BLaER1 (cell line): ENCODE results near the gene ATL3.
"Not testable (repeated sequence)": the region's sequence is repeated elsewhere in the genome, so short reads cannot be mapped to it uniquely, and the experiment has no call there.

Experiments used
- H3K27ac ChIP-seq: shearing (Covaris generic); formaldehyde crosslinking; 2 replicates; pipeline ENCODE4 v1.8.1; 2022
- H3K27me3 ChIP-seq: shearing (Covaris generic); formaldehyde crosslinking; 2 replicates; pipeline ENCODE4 v1.8.1; 2022
- H3K36me3 ChIP-seq: shearing (Covaris generic); formaldehyde crosslinking; 2 replicates; pipeline ENCODE4 v1.8.1; 2022
- H3K4me1 ChIP-seq: shearing (Covaris generic); formaldehyde crosslinking; 2 replicates; pipeline ENCODE4 v1.8.1; 2022
- H3K4me2 ChIP-seq: shearing (Covaris generic); formaldehyde crosslinking; 2 replicates; pipeline ENCODE4 v1.8.1; 2022
- H3K4me3 ChIP-seq: shearing (Covaris generic); formaldehyde crosslinking; 2 replicates; pipeline ENCODE4 v1.8.1; 2022
- H3K9ac ChIP-seq: shearing (Covaris generic); formaldehyde crosslinking; 2 replicates; pipeline ENCODE4 v1.8.1; 2022
- H3K9me3 ChIP-seq: shearing (Covaris generic); formaldehyde crosslinking; 2 replicates; pipeline ENCODE4 v1.8.1; 2022
- H4K20me1 ChIP-seq: shearing (Covaris generic); formaldehyde crosslinking; 2 replicates; pipeline ENCODE4 v1.8.1; 2022
- Cebpa-rat ChIP-seq: shearing (Covaris generic); IDR thresholded peaks from 2 replicates; pipeline ENCODE4 v1.8.1; 2022

ATL3 gene

DNA sequence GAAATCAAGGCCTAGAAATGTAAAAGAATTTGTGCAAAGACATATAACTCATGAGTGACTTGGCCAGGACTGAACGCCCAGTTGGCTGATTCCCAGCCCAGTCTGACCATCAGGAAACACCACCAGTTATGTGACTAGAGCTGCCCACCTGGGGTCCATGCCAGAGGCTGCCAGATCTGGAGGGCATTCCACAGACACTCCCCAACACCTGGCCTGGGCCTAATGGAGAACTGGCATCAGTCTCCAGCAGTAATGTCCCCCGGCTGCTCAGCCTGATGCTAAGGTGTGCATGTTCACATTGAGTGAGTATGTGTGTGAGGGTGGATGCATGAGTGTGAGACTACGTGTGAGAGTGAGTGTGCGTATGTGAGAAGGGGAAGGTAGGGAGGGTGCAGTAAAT is 72.6 kb downstream of the ATL3 start:
- H3K4me3 ChIP-seq = no peak overlapping the region
- no peak overlapping the region for H3K9ac ChIP-seq
- no peaks in the 10 kb centered on the region for H3K27me3 ChIP-seq
- H3K36me3 ChIP-seq = no peaks in the 10 kb centered on the region
- H3K4me2 ChIP-seq = no peak overlapping the region
- no peaks in the 10 kb centered on the region for H4K20me1 ChIP-seq
- H3K27ac ChIP-seq = no peak overlapping the region
- H3K9me3 ChIP-seq = no peaks in the 10 kb centered on the region
- no peak for TF ChIP-seq Cebpa-rat
- H3K4me1 ChIP-seq = 0 out of 2 replicates have a peak, but pooled peaks cover 5% of the 10 kb centered on the region

DNA sequence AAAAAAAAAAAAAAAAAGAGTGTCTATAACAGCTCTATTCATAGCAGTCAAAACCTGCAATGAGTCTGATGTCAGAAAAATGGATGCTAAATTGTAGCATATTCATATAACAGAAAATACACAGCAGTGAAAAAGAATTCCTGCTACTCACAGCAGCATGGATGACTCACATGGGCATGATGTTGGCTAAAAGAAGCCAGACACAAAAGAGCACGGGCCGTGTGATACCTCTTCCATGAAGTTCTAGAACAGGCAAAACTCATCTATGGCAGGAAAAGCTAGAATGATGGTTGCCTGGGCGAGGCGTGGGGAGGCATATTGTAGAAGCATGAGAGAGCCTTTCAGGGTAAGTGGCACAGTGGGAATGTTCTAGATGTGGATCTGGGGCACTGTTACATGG is 75.9 kb downstream of the ATL3 start:
- Histone ChIP-seq H3K4me1 (no peaks in the 10 kb centered on the region), H3K4me2 (no peak overlapping the region), H3K27me3 (no peaks in the 10 kb centered on the region), H4K20me1 (no peaks in the 10 kb centered on the region), H3K9ac (no peak overlapping the region), H3K27ac (no peak overlapping the region), H3K36me3 (no peaks in the 10 kb centered on the region), H3K9me3 (no peaks in the 10 kb centered on the region), H3K4me3 (no peak overlapping the region)
- TF ChIP-seq Cebpa-rat = no peak

DNA sequence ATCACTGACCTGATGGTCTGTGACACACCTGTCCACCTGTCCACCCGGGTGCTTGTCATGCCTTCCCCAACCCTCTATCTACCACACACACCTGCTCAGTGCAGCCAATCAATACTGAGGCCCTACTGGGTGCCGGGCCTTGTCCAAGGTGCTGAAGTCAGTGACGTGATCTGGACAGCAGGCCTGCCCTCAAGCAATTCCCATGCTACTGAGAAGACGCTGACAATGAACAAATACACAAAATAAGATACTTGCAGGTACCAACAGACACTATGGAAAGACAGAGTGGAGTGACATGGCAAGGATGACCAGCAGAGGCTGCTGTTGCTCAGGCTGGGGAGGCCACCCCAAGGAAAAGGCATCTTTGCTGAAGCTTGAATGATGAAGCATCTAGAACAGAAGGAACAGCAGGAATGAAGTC is 78.2 kb downstream of the ATL3 start:
- Histone ChIP-seq H3K4me3 (no peak overlapping the region), H3K27ac (no peak overlapping the region), H3K9me3 (no peaks in the 10 kb centered on the region), H3K27me3 (no peaks in the 10 kb centered on the region), H3K36me3 (no peaks in the 10 kb centered on the region), H3K4me1 (no peaks in the 10 kb centered on the region), H3K9ac (no peak overlapping the region), H3K4me2 (no peak overlapping the region), H4K20me1 (no peaks in the 10 kb centered on the region)
- no peak for TF ChIP-seq Cebpa-rat

DNA sequence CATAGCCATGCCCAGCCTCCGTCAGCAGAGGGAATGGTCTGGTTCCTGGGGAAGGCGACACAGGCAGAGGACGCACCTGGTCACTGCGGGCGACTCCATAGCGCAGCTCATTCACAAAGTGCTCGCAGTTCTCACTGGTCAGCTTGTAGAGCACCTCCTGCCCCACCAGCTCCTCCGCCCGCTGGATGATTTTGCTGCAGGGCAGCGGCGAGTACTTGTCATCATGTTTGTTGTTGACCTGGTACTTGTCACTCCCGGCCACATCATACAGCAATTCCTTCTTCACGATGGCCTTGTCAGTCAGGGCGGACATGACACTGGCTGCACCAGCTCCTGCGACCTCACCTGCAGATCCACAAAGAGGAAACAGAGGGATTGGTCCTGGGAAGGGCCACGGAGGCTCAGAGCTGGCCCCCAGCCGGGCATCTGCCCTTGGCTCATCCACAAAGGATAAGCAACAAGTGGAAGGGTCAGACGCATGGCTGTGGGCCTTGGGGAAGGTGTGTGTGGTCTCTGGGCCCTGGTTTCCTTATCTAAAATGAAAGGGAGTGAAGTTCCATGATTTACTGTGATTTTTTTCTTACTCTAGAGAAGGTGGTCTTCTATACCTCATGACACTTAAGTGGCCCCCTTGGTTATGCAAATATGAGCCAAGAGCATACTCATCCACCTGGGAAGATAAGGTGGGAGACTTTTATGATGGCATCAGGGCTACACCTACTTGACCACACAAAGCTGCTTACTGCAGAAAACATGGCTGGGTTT is 81.0 kb downstream of the ATL3 start:
- Histone ChIP-seq H3K9me3 (no peaks in the 10 kb centered on the region), H3K36me3 (no peaks in the 10 kb centered on the region), H3K27me3 (no peaks in the 10 kb centered on the region), H3K9ac (no peak overlapping the region), H3K4me3 (no peak overlapping the region), H3K27ac (no peak overlapping the region), H4K20me1 (no peaks in the 10 kb centered on the region), H3K4me2 (no peak overlapping the region), H3K4me1 (no peaks in the 10 kb centered on the region)
- no peak for TF ChIP-seq Cebpa-rat

DNA sequence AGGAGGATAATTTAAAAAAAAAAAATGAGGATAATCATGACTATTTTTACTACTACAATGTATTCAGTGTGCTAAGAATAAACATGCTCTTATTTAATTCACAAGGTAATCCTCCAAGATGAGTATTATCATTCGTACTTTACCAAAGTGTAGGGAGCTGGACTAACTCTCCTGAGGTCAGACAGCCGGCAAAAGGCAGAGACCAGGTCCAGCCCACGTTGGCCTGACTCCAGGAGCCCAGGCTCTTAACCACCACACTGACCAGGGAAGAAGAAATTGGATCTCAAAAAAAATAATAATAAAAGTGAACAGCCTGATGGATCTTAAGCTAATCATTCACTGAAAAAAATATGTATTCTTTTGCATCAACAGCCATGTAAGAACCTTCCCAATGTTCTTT is 82.2 kb downstream of the ATL3 start:
- Histone ChIP-seq H4K20me1 (no peaks in the 10 kb centered on the region), H3K4me2 (no peak overlapping the region), H3K27me3 (no peaks in the 10 kb centered on the region), H3K36me3 (no peaks in the 10 kb centered on the region), H3K9ac (no peak overlapping the region), H3K9me3 (no peaks in the 10 kb centered on the region), H3K4me3 (no peak overlapping the region), H3K27ac (no peak overlapping the region), H3K4me1 (no peaks in the 10 kb centered on the region)
- TF ChIP-seq Cebpa-rat = no peak

DNA sequence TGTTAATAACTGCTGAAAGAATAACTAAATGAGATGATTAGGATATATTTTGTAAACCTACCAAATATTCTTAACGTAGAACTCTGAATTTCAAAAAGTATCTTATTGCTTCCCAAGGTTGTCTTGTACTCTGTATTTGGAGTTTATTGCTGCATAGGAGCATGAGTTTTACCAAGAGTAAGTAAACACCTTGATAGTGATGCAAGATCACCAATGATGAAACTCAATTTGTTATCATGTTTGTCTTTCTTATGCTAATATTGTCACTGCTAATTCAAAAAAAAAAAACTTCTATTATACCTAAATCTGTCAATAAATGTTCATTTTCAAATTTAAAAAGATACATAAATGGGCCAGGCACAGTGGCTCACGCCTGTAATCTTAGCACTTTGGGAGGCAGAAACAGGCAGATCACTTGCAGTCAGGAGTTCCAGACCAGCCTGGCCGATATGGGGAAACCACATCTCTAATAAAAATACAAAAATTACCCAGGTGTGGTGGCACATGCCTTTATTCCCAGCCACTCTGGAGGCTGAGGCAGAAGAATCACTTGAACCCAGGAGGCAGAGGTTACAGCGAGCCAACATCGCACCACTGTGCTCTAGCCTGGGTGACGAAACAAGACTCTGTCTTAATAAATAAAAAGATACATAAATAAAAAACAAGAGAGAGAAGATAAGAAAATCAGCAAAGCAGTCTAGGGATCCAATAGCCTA is 84.6 kb downstream of the ATL3 start:
- no peak overlapping the region for H3K4me3 ChIP-seq
- no peak for TF ChIP-seq Cebpa-rat
- H3K36me3 ChIP-seq = no peaks in the 10 kb centered on the region

DNA sequence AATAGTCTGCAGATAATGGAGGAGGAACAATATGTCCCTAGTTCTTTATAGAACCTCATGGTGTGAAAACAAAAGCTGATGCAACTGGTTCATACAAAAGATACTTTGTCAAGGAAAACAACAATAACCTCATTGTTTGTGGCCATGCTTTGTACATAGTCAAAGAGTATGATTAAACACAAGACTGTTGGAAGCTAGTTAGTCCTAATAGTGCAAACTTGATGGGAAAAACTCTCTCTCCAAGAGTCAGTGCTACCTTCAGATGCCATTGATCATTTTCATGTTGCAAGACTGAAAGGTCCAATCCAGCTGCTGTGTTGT is 87.9 kb downstream of the ATL3 start:
- no peak overlapping the region for H3K4me3 ChIP-seq
- H3K4me2 ChIP-seq = no peak overlapping the region
- H3K9ac ChIP-seq = no peak overlapping the region
- H3K27ac ChIP-seq = no peak overlapping the region
- peaks cover 31% of the 10 kb centered on the region for H3K9me3 ChIP-seq
- no peak for TF ChIP-seq Cebpa-rat
- no peaks in the 10 kb centered on the region for H3K36me3 ChIP-seq
- H3K27me3 ChIP-seq = no peaks in the 10 kb centered on the region
- H3K4me1 ChIP-seq = no peaks in the 10 kb centered on the region
- no peaks in the 10 kb centered on the region for H4K20me1 ChIP-seq

More for the DNA sequence above, 84.6 kb downstream of the ATL3 start:
- H3K27ac ChIP-seq = no peak overlapping the region
- no peak overlapping the region for H3K9ac ChIP-seq
- H4K20me1 ChIP-seq = no peaks in the 10 kb centered on the region
- H3K4me1 ChIP-seq = no peaks in the 10 kb centered on the region
- peaks cover 11% of the 10 kb centered on the region for H3K9me3 ChIP-seq
- H3K27me3 ChIP-seq = no peaks in the 10 kb centered on the region
- H3K4me2 ChIP-seq = no peak overlapping the region

DNA sequence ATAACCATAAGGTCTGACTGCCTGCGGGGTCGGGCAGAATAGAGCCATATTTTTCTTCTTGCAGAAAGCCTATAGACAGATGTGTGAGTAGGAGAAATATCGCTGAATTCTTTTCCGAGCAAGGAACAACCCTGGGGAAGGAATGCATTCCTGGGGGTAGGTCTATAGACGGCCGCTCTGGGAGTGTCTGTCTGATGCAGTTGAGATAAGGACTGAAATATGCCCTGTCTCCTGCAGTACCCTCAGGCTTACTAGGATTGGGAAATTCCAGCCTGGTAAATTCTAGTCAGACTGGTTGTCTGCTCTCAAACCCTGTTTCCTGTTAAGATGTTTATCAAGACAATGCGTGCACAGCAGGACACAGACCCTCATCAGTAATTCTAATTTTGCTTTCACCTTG is 90.0 kb downstream of the ATL3 start:
- not testable (repeated sequence) for H3K36me3 ChIP-seq, H3K4me2 ChIP-seq, H3K4me1 ChIP-seq, H3K4me3 ChIP-seq, H3K27me3 ChIP-seq, H3K27ac ChIP-seq, H4K20me1 ChIP-seq, H3K9ac ChIP-seq
- H3K9me3 ChIP-seq = peaks cover 31% of the 10 kb centered on the region

DNA sequence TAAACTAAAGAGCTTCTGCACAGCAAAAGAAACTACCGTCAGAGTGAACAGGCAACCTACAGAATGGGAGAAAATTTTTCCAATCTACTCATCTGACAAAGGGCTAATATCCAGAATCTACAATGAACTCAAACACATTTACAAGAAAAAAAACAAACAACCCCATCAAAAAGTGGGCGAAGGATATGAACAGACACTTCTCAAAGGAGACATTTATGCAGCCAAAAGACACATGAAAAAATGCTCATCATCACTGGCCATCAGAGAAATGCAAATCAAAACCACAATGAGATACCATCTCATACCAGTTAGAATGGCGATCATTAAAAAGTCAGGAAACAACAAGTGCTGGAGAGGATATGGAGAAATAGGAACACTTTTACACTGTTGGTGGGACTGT is 92.3 kb downstream of the ATL3 start:
- not testable (repeated sequence) for H4K20me1 ChIP-seq, H3K36me3 ChIP-seq, H3K4me3 ChIP-seq, H3K4me2 ChIP-seq, H3K27me3 ChIP-seq, H3K27ac ChIP-seq, H3K9ac ChIP-seq
- Histone ChIP-seq H3K4me1 (peaks cover 13% of the 10 kb centered on the region), H3K9me3 (peaks cover 31% of the 10 kb centered on the region)

DNA sequence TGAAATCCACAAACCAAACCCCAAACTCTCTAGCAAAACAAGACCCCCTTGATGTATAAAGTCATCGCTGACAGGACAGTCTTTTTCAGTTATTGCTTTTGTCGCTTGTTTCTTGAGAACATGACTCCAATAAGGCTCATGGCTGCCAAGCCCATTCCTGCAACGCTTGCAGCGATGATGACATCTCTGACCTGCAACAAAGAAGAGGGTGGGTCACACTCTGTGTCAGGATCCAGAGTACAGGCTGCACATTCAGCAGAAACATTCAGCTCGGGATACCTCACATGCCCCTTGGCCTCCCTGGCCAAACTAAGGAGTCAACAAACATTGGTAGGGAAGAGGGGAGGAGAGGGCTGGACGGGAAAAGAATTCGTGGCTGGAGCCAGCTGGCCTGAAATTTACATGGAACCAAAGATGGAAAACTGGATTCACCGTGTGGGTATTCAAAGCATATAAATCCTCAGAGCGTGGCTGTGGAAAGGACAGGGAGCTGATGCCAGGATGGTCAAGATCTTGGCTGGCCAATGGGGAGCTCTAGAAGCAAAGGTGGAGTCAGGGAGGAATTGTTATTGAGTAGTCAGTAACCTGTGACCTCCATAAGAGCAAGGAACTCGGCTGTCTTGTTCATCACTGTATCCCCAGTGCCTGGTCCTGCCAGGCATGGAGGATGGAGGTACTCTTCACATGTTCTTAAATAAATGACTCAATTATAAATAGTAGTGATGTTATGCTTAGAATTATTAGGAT is 96.1 kb downstream of the ATL3 start:
- no peaks in the 10 kb centered on the region for H3K27me3 ChIP-seq
- peak overlapping the region; percentile 79 for H3K4me2 ChIP-seq
- peaks cover 5% of the 10 kb centered on the region for H3K9me3 ChIP-seq
- no peaks in the 10 kb centered on the region for H3K36me3 ChIP-seq
- no peaks in the 10 kb centered on the region for H4K20me1 ChIP-seq
- H3K4me3 ChIP-seq = peak overlapping the region; percentile 49
- H3K4me1 ChIP-seq = peaks cover 20% of the 10 kb centered on the region
- 0 out of 2 replicates have a peak overlapping the region, but pooled peaks have one; percentile 9 for H3K9ac ChIP-seq
- peak overlapping the region; percentile 69 for H3K27ac ChIP-seq
- no peak for TF ChIP-seq Cebpa-rat
